Measurements from ENCODE around the gene EFCAB6.

EFCAB6 gene

GRCh38 chr22:43652845-43653244 lies 159.3 kb downstream of the EFCAB6 start:
- DNase-seq (ENCODE audit: extremely low read depth, low read depth), result no peak
- H3K4me3 ChIP-seq (replicated peaks; ENCODE audit: low read depth, low read length), result no peak overlapping the region
- no peak for TF ChIP-seq CTCF (IDR thresholded peaks at IDR 0.05; ENCODE audit: low read depth, low read length, missing control alignments)

GRCh38 chr22:43643387-43643786 lies 168.7 kb downstream of the EFCAB6 start:
- DNase-seq (ENCODE audit: extremely low read depth, low read depth), result no peak
- H3K4me3 ChIP-seq (replicated peaks; ENCODE audit: low read depth, low read length), result no peak overlapping the region
- no peak for TF ChIP-seq CTCF (IDR thresholded peaks at IDR 0.05; ENCODE audit: low read depth, low read length, missing control alignments)

GRCh38 chr22:43642319-43643206 lies 169.5 kb downstream of the EFCAB6 start:
- H3K4me3 ChIP-seq (replicated peaks; ENCODE audit: low read depth, low read length), result no peak overlapping the region
- no peak for TF ChIP-seq CTCF (IDR thresholded peaks at IDR 0.05; ENCODE audit: low read depth, low read length, missing control alignments)
- DNase-seq (ENCODE audit: extremely low read depth, low read depth), result no peak

- no peak for DNase-seq (ENCODE audit: extremely low read depth, low read depth)
- TF ChIP-seq CTCF (IDR thresholded peaks at IDR 0.05; ENCODE audit: low read depth, low read length, missing control alignments), result no peak
- no peak overlapping the region for H3K4me3 ChIP-seq (replicated peaks; ENCODE audit: low read depth, low read length)
Measured at GRCh38 chr22:43639228-43639948, 172.7 kb downstream of the EFCAB6 start.

GRCh38 chr22:43637275-43638260 lies 174.5 kb downstream of the EFCAB6 start:
- no peak for TF ChIP-seq CTCF (IDR thresholded peaks at IDR 0.05; ENCODE audit: low read depth, low read length, missing control alignments)
- H3K4me3 ChIP-seq (replicated peaks; ENCODE audit: low read depth, low read length), result no peak overlapping the region
- no peak for DNase-seq (ENCODE audit: extremely low read depth, low read depth)

GRCh38 chr22:43636086-43636485 lies 176.0 kb downstream of the EFCAB6 start:
- TF ChIP-seq CTCF (IDR thresholded peaks at IDR 0.05; ENCODE audit: low read depth, low read length, missing control alignments), result no peak
- H3K4me3 ChIP-seq (replicated peaks; ENCODE audit: low read depth, low read length), result no peak overlapping the region
- DNase-seq (ENCODE audit: extremely low read depth, low read depth), result no peak
